Fibroblast of pulmonary artery (primary cell): ENCODE measurements around the gene MAP2K2.

Experiments used
- DNase-seq: peaks from one replicate; pipeline ENCODE4 v3.0.0-alpha.2; 2010; ENCODE audit warnings: low read depth
- H3K4me3 ChIP-seq: replicated peaks from 2 replicates; pipeline ENCODE4 v1.5.1; 2011; ENCODE audit warnings: low read depth, mild to moderate bottlenecking, control low read depth, low read length, moderate library complexity
- TF ChIP-seq, protein P1 (sequence below): IDR thresholded peaks from 2 replicates; pipeline ENCODE4 v1.5.1; 2011; ENCODE audit warnings: mild to moderate bottlenecking, control low read depth, low read length, inconsistent platforms; ENCODE audit errors: missing control alignments

MAP2K2 gene

DNA sequence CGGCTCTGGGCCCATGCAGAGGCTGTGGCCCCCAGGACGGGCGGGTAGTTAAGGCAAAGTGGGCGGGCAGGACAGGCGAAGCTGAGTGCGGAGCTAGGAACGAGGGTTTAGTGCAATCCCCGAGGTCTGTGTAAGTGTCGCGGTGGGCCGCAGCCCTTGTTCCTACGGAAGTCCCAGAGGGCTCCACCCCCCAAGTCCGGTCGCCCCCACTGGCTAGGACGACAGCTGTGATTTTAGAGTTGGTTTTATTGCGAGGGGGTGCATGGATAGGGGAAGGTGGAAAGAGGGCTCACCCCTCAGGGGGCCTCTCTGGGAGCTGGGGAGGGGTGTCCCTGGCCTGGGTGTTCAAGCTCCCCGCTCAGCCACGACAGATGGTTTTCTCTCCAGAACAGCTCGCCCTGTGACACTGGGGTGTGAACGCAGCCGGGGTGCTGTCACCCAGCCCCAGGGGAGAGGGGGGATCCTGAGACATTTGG lies 78.9 kb downstream of the MAP2K2 start:
- TF ChIP-seq, protein P1, sequence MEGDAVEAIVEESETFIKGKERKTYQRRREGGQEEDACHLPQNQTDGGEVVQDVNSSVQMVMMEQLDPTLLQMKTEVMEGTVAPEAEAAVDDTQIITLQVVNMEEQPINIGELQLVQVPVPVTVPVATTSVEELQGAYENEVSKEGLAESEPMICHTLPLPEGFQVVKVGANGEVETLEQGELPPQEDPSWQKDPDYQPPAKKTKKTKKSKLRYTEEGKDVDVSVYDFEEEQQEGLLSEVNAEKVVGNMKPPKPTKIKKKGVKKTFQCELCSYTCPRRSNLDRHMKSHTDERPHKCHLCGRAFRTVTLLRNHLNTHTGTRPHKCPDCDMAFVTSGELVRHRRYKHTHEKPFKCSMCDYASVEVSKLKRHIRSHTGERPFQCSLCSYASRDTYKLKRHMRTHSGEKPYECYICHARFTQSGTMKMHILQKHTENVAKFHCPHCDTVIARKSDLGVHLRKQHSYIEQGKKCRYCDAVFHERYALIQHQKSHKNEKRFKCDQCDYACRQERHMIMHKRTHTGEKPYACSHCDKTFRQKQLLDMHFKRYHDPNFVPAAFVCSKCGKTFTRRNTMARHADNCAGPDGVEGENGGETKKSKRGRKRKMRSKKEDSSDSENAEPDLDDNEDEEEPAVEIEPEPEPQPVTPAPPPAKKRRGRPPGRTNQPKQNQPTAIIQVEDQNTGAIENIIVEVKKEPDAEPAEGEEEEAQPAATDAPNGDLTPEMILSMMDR: no peak
- no peak for DNase-seq
- no peak overlapping the region for H3K4me3 ChIP-seq

DNA sequence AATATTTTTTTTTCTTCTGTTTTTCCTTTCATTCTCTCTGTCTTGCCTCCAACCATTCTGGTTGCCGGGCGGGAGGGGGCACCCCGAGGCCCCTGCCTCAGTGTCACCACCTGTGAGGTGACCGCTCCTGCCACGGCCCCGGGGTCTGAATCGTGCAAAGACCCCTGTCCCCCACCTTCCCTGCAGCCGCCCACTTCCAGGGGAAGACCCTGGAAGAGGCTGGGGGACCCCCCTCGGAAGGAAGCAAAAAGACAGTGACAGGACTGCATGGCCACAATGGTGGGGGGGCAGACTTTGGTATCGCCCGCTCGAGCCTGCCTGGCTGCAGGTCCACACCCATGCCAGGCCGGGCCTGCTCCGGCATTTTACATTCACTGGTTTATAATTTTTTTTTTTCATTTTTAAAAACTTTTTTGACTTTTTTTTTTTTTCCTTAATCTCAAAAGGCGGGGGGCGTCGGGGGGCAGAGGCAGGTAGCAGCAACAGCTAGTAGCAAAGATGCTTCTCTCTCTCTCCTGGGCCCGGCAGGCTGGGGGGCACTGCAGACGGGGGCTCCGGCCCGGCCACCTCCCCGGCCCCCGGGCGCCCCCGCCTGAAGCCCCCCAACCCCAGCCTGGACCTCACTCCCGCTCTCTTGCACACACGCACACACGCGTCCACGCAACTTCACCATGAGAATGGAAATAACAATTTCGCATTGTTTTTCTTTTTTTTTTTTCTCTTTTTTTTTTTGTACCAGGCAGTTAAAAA lies 79.8 kb downstream of the MAP2K2 start:
- no peak for DNase-seq
- TF ChIP-seq, protein P1: no peak
- no peak overlapping the region for H3K4me3 ChIP-seq

DNA sequence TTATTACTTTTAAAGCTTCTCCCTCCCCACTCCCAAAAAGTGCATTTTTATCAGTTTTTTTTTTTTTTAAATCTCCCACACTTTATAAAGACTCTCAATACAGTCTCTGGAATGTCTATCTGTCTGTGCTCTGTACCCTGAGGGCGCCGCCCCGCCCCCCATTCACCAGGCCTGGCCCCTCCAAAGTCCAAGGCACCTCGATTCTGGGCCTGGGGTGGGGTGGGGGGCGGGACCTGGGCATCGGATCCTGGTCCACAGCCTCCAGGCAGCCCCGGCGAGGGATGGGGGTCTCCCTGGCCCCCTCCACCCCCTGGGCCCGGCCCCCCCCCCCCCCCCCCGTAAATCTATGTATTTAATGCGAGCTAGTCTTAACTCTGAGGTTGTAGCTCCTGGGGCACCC lies 80.5 kb downstream of the MAP2K2 start:
- TF ChIP-seq, protein P1: no peak
- DNase-seq: no peak
- no peak overlapping the region for H3K4me3 ChIP-seq

DNA sequence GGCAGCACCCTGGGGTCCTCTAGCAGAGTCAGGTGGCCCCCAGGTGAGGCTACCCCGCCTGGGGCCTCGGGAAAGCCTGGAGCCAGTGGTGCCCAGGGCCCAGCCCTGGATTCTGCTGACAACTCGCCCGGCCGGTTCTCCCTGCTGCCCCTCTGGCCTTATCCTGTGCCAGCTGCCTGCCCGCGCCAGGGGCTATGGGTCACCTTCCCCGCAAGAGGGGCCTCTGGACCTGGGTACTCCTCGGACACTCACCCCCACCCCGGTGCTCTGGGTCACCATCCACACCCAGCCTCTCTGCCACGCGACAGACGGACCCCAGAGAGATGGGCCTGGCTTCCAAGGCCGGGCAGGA lies 81.2 kb downstream of the MAP2K2 start:
- H3K4me3 ChIP-seq: no peak overlapping the region
- DNase-seq: no peak
- TF ChIP-seq, protein P1: no peak

DNA sequence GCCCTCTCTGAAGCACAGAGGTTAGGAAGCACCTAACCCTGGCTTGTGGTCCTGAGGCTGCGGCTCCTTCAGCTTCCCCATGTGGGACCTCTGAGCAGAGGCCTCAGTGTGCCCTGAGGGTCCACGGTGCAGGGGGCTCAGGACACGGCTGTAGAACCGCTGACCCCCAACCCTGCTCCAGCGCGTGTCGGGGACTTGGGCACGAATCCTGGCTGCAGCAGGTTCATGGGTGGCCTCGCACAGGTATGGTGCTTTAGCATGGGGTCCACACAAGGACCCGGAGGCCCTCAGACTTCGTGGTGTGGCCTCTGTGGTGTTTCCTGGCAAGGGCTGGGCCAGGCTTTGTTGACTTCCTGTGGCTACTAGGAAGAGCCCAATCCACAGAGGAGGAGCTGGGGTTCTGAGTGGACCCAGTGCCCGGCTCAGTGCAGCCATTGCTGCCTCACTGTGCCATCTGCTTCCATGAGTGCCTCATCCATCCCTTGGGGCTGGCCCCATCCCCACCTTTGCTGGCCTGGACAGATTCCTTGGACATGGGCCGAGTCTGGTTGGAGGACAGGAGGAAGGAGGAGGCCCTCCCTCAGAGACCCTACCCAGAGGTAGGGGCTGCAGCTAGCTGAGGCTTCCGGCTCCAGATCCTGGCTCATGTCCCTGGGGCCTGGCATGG lies 81.7 kb downstream of the MAP2K2 start:
- no peak overlapping the region for H3K4me3 ChIP-seq
- TF ChIP-seq, protein P1: no peak
- DNase-seq: no peak
